MV-4-11 (cell line): ENCODE results near the gene FOXD2.
A peak's percentile ranks its signal among the peaks of the same experiment; 100 is the strongest.

Experiments
- DNase-seq: peaks from one replicate; lab custom pipeline; 2025; lab: John Stamatoyannopoulos, UW

The FOXD2 gene

GRCh38 chr1:47437447-47438164 is at the start of gene FOXD2:
Gene FOXD2, plus strand, starts transcription at chr1:47438044. Its CDS starts 92 bp downstream, at chr1:47438136.
- peak; percentile 75 for DNase-seq

- DNase-seq, result peak; percentile 54
These were observed 49.0 kb upstream of the FOXD2 start for GRCh38 chr1:47388891-47389238.

GRCh38 chr1:47389731-47390130 is 48.1 kb upstream of the FOXD2 start:
- no peak for DNase-seq

GRCh38 chr1:47390843-47391242 is 47.0 kb upstream of the FOXD2 start:
- no peak for DNase-seq

GRCh38 chr1:47393141-47393540 is 44.7 kb upstream of the FOXD2 start:
- no peak for DNase-seq

GRCh38 chr1:47395433-47395832 is 42.4 kb upstream of the FOXD2 start:
- DNase-seq, result no peak

GRCh38 chr1:47396671-47397196 is 41.1 kb upstream of the FOXD2 start:
- DNase-seq, result no peak

GRCh38 chr1:47399138-47399845 is 38.6 kb upstream of the FOXD2 start:
- peak; percentile 6 for DNase-seq

GRCh38 chr1:47399846-47400155 is 38.0 kb upstream of the FOXD2 start:
- DNase-seq, result no peak

GRCh38 chr1:47401761-47402160 is 36.1 kb upstream of the FOXD2 start:
- DNase-seq, result no peak

GRCh38 chr1:47402591-47402990 is 35.3 kb upstream of the FOXD2 start:
- no peak for DNase-seq

- DNase-seq, result peak; percentile 21
These were observed 34.4 kb upstream of the FOXD2 start for GRCh38 chr1:47403321-47403910.

- peak; percentile 69 for DNase-seq
These were observed 32.1 kb upstream of the FOXD2 start for GRCh38 chr1:47405697-47406096.

GRCh38 chr1:47406966-47407365 is 30.9 kb upstream of the FOXD2 start:
- no peak for DNase-seq

GRCh38 chr1:47407481-47407880 is 30.4 kb upstream of the FOXD2 start:
- no peak for DNase-seq

GRCh38 chr1:47409311-47410067 is 28.4 kb upstream of the FOXD2 start:
- no peak for DNase-seq

- peak; percentile 17 for DNase-seq
These were observed 27.8 kb upstream of the FOXD2 start for GRCh38 chr1:47410068-47410455.

- peak; percentile 63 for DNase-seq
These were observed 26.4 kb upstream of the FOXD2 start for GRCh38 chr1:47411436-47411835.

- no peak for DNase-seq
These were observed 25.4 kb upstream of the FOXD2 start for GRCh38 chr1:47412437-47412836.

GRCh38 chr1:47415728-47416318 is 22.0 kb upstream of the FOXD2 start, which contains the start of gene FOXE3:
Gene FOXE3, plus strand, starts transcription at chr1:47416285. Its CDS starts 31 bp downstream, at chr1:47416316.
- no peak for DNase-seq

- DNase-seq, result no peak
These were observed 21.3 kb upstream of the FOXD2 start for GRCh38 chr1:47416319-47417169.
